ENCODE measurements around the gene FKBP15. TPM values are rescaled to one million over a fixed set of nuclear protein-coding genes. Genes with fewer than 3 reads are reported as not detected.

FKBP15 gene
- total RNA-seq, 1 experiment from 2014 or later: 18.5 TPM

- H3K18ac ChIP-seq (ENCODE audit: insufficient read length, low read depth, low read length): no peak overlapping the region
- no peak overlapping the region for H3K9ac ChIP-seq (ENCODE audit: extremely low read depth, insufficient read length, low read length)
- no peak overlapping the region for H3K27ac Mint-ChIP-seq
- H3K27ac ChIP-seq (ENCODE audit: insufficient read length, low read depth, low read length): no peak overlapping the region
- no peak for TF ChIP-seq CTCF (conservative IDR thresholded peaks at IDR 0.05)
- no peak overlapping the region for H4K8ac ChIP-seq (replicated peaks; ENCODE audit: insufficient read length, low read depth, low read length)
- H4K91ac ChIP-seq (ENCODE audit: insufficient read length, low read depth, low read length): no peak overlapping the region
- H4K5ac ChIP-seq (ENCODE audit: insufficient read length, low read depth, low read length): no peak overlapping the region
- H3K9me3 ChIP-seq (ENCODE audit: control insufficient read depth, low read depth, low read length): no peaks in the 10 kb centered on the region
- H2BK15ac ChIP-seq (ENCODE audit: low read depth, low read length): no peak overlapping the region
- no peak overlapping the region for H3K4ac ChIP-seq (ENCODE audit: low read depth, low read length)
- no peak overlapping the region for H2AFZ ChIP-seq (ENCODE audit: low read length)
- H4K20me1 ChIP-seq (ENCODE audit: control insufficient read depth, insufficient read depth, insufficient read length): no peaks in the 10 kb centered on the region
- no peaks in the 10 kb centered on the region for H3K79me2 ChIP-seq (ENCODE audit: insufficient read depth, low read length)
- H3K14ac ChIP-seq (ENCODE audit: insufficient read depth, low read length): no peak overlapping the region
- no peaks in the 10 kb centered on the region for H3K23me2 ChIP-seq (ENCODE audit: insufficient read length, low read depth, low read length, poor library complexity, severe bottlenecking)
- no peaks in the 10 kb centered on the region for H3K9me3 Mint-ChIP-seq
- no peak overlapping the region for H2AK5ac ChIP-seq (ENCODE audit: insufficient read length, low read length)
- no peak overlapping the region for H2BK12ac ChIP-seq (ENCODE audit: insufficient read length, low read depth, low read length)
- no CpG with 5 or more reads among the region's 3 CpGs for WGBS (ENCODE audit: extremely low coverage, insufficient read length, low lambda C conversion rate)
- no peaks in the 10 kb centered on the region for H3K27me3 Mint-ChIP-seq (ENCODE audit: low read depth)
- no peak overlapping the region for H3T11ph ChIP-seq (ENCODE audit: low read length)
- no peak overlapping the region for H3K4me3 Mint-ChIP-seq
- no peak overlapping the region for H3K23ac ChIP-seq (ENCODE audit: insufficient read length, low read depth, low read length)
- no peaks in the 10 kb centered on the region for H3K27me3 ChIP-seq (ENCODE audit: insufficient read depth, low read length)
- peaks cover 5 to 45% (median 23%) of the 10 kb centered on the region in 3 experiments; a peak in 5 of 7 replicates for H3K36me3 Mint-ChIP-seq (ENCODE audit: insufficient read depth in 1 of 3, low read depth in 3 of 3)
- no peaks in the 10 kb centered on the region for H3K79me1 ChIP-seq (ENCODE audit: insufficient read depth, low read depth, low read length, poor library complexity, severe bottlenecking)
- no peak overlapping the region for H3K4me2 ChIP-seq (ENCODE audit: insufficient read depth, insufficient read length, low read length)
- no peaks in the 10 kb centered on the region for H3K4me1 Mint-ChIP-seq
- H2BK5ac ChIP-seq (ENCODE audit: insufficient read length, low read length): no peak overlapping the region
- DNase-seq: no peak
- no peak overlapping the region for H2BK20ac ChIP-seq (ENCODE audit: low read depth, low read length, poor library complexity, severe bottlenecking)
- no peak overlapping the region for H3K56ac ChIP-seq (ENCODE audit: insufficient read length, low read depth, low read length)
- H2BK120ac ChIP-seq (ENCODE audit: low read depth, low read length, poor library complexity, severe bottlenecking): no peak overlapping the region
- no peaks in the 10 kb centered on the region for H3K4me1 ChIP-seq (ENCODE audit: insufficient read depth, low read length)
Measured at GRCh38 chr9:113266174-113266573, 45.1 kb upstream of the FKBP15 start.
